CD14-positive monocyte (primary cell): ENCODE measurements around the gene SRSF8. TPM values are rescaled to one million over a fixed set of nuclear protein-coding genes. Genes with fewer than 3 reads are reported as not detected.
"Not testable (repeated sequence)": the region's sequence is repeated elsewhere in the genome, so short reads cannot be mapped to it uniquely, and the experiment has no call there.

Experiments used
- DNase-seq, 3 donors: peaks; one replicate each; pipeline ENCODE4 v3.0.0-alpha.2; 2011 to 2022
- H2AFZ ChIP-seq: 2 replicates; pipeline ENCODE4 v1.6.0; 2012; ENCODE audit warnings: mild to moderate bottlenecking, low read depth, low read length, inconsistent platforms; ENCODE audit not compliant: insufficient read depth, poor library complexity, severe bottlenecking
- H3K27ac ChIP-seq, 2 donors: 1 replicate in 1 of 2; 2 replicates in 1 of 2; pipeline ENCODE4 v1.5.1; 2012 to 2013; ENCODE audit warnings: low read length in 2 of 2, control low read depth in 1 of 2, inconsistent platforms in 1 of 2, low read depth in 1 of 2, mild to moderate bottlenecking in 1 of 2
- H3K27me3 ChIP-seq, 2 donors: one replicate each; pipeline versions ENCODE4 v1.6.0 to v1.6.1; 2011 to 2013; ENCODE audit warnings: low read length in 2 of 2; ENCODE audit not compliant: control insufficient read depth in 2 of 2, insufficient read depth in 2 of 2
- H3K36me3 ChIP-seq, 2 donors: replicated peaks in 1 of 2; 1 replicate in 1 of 2; 2 replicates in 1 of 2; pipeline versions ENCODE4 v1.5.1 to v1.6.1; 2012 to 2013; ENCODE audit warnings: low read length in 2 of 2, control low read depth in 1 of 2, inconsistent platforms in 1 of 2, mild to moderate bottlenecking in 1 of 2; ENCODE audit not compliant: insufficient read depth in 2 of 2, control insufficient read depth in 1 of 2
- H3K4me1 ChIP-seq, 2 donors: 1 replicate in 1 of 2; 2 replicates in 1 of 2; pipeline versions ENCODE4 v1.5.1 to v1.6.1; 2012 to 2013; ENCODE audit warnings: low read length in 2 of 2, control low read depth in 1 of 2, inconsistent platforms in 1 of 2, mild to moderate bottlenecking in 1 of 2, moderate library complexity in 1 of 2; ENCODE audit not compliant: insufficient read depth in 2 of 2, control insufficient read depth in 1 of 2
- H3K4me2 ChIP-seq: replicated peaks from 2 replicates; pipeline ENCODE3; 2012; ENCODE audit warnings: low read length, moderate library complexity, mild to moderate bottlenecking; ENCODE audit not compliant: poor library complexity, severe bottlenecking; ENCODE audit errors: extremely low read depth
- H3K4me3 ChIP-seq, 3 experiments: fragments of 200-600 bp in 1 of 3; sonication (generic) in 1 of 3; replicated peaks in 1 of 3; 1 replicate in 2 of 3; 2 replicates in 1 of 3; pipeline ENCODE4 v1.5.1; 2011 to 2013; ENCODE audit warnings: low read length in 3 of 3, mild to moderate bottlenecking in 3 of 3, control low read depth in 2 of 3, low read depth in 2 of 3, inconsistent platforms in 1 of 3, moderate library complexity in 1 of 3
- H3K79me2 ChIP-seq: 2 replicates; pipeline ENCODE4 v1.6.0; 2012; ENCODE audit warnings: mild to moderate bottlenecking, control low read depth, inconsistent platforms, low read length, moderate library complexity; ENCODE audit not compliant: insufficient read depth
- H3K9ac ChIP-seq: 2 replicates; pipeline ENCODE4 v1.6.0; 2017; ENCODE audit warnings: low read length, mild to moderate bottlenecking; ENCODE audit not compliant: insufficient read depth, poor library complexity, severe bottlenecking
- H3K9me3 ChIP-seq, 2 donors: replicated peaks in 1 of 2; 1 replicate in 1 of 2; 2 replicates in 1 of 2; pipeline versions ENCODE4 v1.5.1 to v1.6.1; 2012 to 2013; ENCODE audit warnings: low read length in 2 of 2, control low read depth in 1 of 2; ENCODE audit not compliant: control insufficient read depth in 1 of 2, insufficient read depth in 1 of 2
- H4K20me1 ChIP-seq: 2 replicates; pipeline ENCODE4 v1.6.0; 2012; ENCODE audit warnings: mild to moderate bottlenecking, low read length, control low read depth, moderate library complexity; ENCODE audit not compliant: insufficient read depth
- H3K27ac Mint-ChIP-seq, 7 donors: one replicate each; pipeline ENCODE4 v1.8.0; 2020; ENCODE audit warnings: mild to moderate bottlenecking in 7 of 7, mixed read lengths in 7 of 7, moderate library complexity in 6 of 7, inconsistent platforms in 2 of 7
- H3K27me3 Mint-ChIP-seq, 3 donors: one replicate each; pipeline ENCODE4 v1.8.0; 2021 to 2022; ENCODE audit warnings: low read depth in 3 of 3, mild to moderate bottlenecking in 3 of 3, mixed read lengths in 3 of 3, moderate library complexity in 3 of 3, inconsistent platforms in 1 of 3
- H3K36me3 Mint-ChIP-seq, 2 donors: one replicate each; pipeline ENCODE4 v1.8.0; 2020; ENCODE audit warnings: mixed read lengths in 2 of 2, inconsistent platforms in 1 of 2, mild to moderate bottlenecking in 1 of 2
- H3K4me1 Mint-ChIP-seq: one replicate; pipeline ENCODE4 v1.8.0; 2020; ENCODE audit warnings: mild to moderate bottlenecking, mixed read lengths
- H3K4me3 Mint-ChIP-seq, 2 donors: one replicate each; pipeline ENCODE4 v1.8.0; 2020; ENCODE audit warnings: mild to moderate bottlenecking in 2 of 2, mixed read lengths in 2 of 2, moderate library complexity in 1 of 2
- H3K9me3 Mint-ChIP-seq, 7 donors: one replicate each; pipeline ENCODE4 v1.8.0; 2020 to 2022; ENCODE audit warnings: mixed read lengths in 7 of 7, mild to moderate bottlenecking in 6 of 7, moderate library complexity in 6 of 7, inconsistent platforms in 2 of 7
- CTCF ChIP-seq: fragments of 200-600 bp; IDR thresholded peaks from one replicate; pipeline ENCODE4 v1.8.0; 2022; ENCODE audit warnings: antibody characterized with exemption, mild to moderate bottlenecking
- WGBS: methylation state at CpG from one replicate; pipeline ENCODE4 v1.1.5; 2013; ENCODE audit warnings: missing lambda C conversion rate; ENCODE audit not compliant: insufficient coverage; 5-methylcytosine and 5-hydroxymethylcytosine counted together
- intact Hi-C, 2 donors: fragments of 100-400 bp; cut with micrococcal nuclease; formaldehyde crosslinking; loops; one replicate each; pipeline versions ENCODE4 v1.15.0 to v1.15.1; 2023
- polyA plus RNA-seq, 3 donors: library from polyadenylated mRNA; depleted of rRNA in 1 of 3; unstranded in 2 of 3; stranded (reverse) in 1 of 3; fragments of 300-500 nt in 2 of 3; fragments of >200 nt in 1 of 3; fragmentation: Illumina TruSeq in 2 of 3; gene quantifications; 1 replicate in 2 of 3; 2 replicates in 1 of 3; pipeline ENCODE4 v1.2.3, GENCODE V29; 2012 to 2021

The SRSF8 gene
- polyA plus RNA-seq, 3 donors = 9.3 to 24.9 (median 24.4) TPM

GRCh38 chr11:95024958-95025357 is 41.8 kb upstream of the SRSF8 start, which contains the start of gene KDM4E:
KDM4E (plus strand) TSS chr11:95025258; CDS start chr11:95025558, 300 bp downstream.
- Histone ChIP-seq H3K36me3 (no peaks in the 10 kb centered on the region), H3K4me1 (no peaks in the 10 kb centered on the region), H3K9me3 (no peaks in the 10 kb centered on the region), H3K9ac (no peak within 1 kb of the TSS), H4K20me1 (no peaks in the 10 kb centered on the region), H3K27ac (no peak within 1 kb of the TSS), H3K4me2 (no peak within 1 kb of the TSS), H3K4me3 (no peak within 1 kb of the TSS), H3K27me3 (no peaks in the 10 kb centered on the region), H2AFZ (no peak within 1 kb of the TSS), H3K79me2 (no peaks in the 10 kb centered on the region)
- Mint-ChIP-seq H3K4me3 (no peak within 1 kb of the TSS), H3K27ac (no peak within 1 kb of the TSS), H3K4me1 (no peaks in the 10 kb centered on the region), H3K9me3 (peaks cover 0 to 3% (median 0%) of the 10 kb centered on the region in 7 donors), H3K27me3 (no peaks in the 10 kb centered on the region), H3K36me3 (no peaks in the 10 kb centered on the region)
- intact Hi-C loops = no loop called here
- no peak for DNase-seq
- no CpG with 5 or more reads among the region's 1 CpG for WGBS
- TF ChIP-seq CTCF = no peak

GRCh38 chr11:95025594-95025993 is 41.1 kb upstream of the SRSF8 start:
- H3K4me3 ChIP-seq, H3K9ac ChIP-seq, H3K4me3 Mint-ChIP-seq, H3K79me2 ChIP-seq, H3K4me2 ChIP-seq, H3K36me3 Mint-ChIP-seq, intact Hi-C loops, H3K27ac Mint-ChIP-seq, H3K9me3 ChIP-seq, H3K4me1 Mint-ChIP-seq, H3K4me1 ChIP-seq, H3K36me3 ChIP-seq, H3K27me3 ChIP-seq, DNase-seq, H4K20me1 ChIP-seq, H3K27me3 Mint-ChIP-seq, H3K9me3 Mint-ChIP-seq, H3K27ac ChIP-seq, H2AFZ ChIP-seq: not testable (repeated sequence)
- WGBS = 100% methylated on average over 1 of the region's 9 CpGs
